ENCODE data around the gene DHRS2.
"Not testable (repeated sequence)": the region's sequence is repeated elsewhere in the genome, so short reads cannot be mapped to it uniquely, and the experiment has no call there.

The DHRS2 gene

DNA sequence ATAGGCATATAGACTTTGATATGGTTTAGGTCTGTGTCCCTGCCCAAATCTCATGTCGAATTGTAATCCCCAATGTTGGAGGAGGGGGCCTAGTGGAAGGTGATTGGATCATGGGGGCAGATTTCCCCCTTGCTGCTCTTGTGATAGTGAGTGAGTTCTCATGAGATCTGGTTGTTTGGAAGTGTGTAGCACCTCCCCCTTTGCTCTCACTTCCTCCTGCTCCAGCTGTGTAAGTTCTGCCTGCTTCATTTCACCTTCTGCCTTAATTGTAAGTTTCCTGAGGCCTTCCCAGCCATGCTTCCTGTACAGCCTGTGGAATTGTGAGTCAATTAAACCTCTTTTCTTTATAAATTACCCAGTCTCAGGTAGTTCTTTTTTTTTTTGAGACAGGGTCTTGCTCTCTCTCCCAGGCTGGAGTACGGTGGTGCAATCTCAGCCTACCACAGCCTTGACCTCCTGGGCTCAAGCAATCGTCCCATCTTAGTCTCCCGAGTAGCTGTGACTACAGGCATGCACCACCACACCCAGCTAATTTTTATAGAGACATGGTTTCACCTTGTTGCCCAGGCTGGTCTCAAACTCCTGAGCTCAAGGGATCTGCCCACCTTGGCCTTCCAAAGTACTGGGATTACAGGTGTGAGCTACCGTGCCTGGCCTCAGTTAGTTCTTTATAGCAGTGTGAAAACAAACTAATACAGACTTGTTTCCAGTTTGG, 1.3 kb upstream of the DHRS2 start:
- DNase-seq, result not testable (repeated sequence)

DNA sequence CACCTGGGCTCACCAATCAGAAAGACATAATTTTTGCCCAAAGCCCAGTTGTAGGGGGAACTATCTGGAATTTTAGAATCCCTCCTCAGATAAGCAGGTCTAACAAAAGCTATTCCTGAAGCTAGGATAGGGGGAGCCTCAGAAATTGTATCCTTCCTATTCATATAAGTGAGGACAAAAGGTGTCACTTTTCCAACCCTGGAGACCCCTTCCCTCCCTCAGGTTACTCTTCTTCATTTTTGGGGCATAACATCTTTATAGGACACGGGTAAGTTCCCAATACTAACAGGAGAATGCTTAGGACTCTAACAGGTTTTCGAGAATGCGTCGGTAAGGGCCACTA, 1.1 kb downstream of the DHRS2 start:
- DNase-seq, result not testable (repeated sequence)

DNA sequence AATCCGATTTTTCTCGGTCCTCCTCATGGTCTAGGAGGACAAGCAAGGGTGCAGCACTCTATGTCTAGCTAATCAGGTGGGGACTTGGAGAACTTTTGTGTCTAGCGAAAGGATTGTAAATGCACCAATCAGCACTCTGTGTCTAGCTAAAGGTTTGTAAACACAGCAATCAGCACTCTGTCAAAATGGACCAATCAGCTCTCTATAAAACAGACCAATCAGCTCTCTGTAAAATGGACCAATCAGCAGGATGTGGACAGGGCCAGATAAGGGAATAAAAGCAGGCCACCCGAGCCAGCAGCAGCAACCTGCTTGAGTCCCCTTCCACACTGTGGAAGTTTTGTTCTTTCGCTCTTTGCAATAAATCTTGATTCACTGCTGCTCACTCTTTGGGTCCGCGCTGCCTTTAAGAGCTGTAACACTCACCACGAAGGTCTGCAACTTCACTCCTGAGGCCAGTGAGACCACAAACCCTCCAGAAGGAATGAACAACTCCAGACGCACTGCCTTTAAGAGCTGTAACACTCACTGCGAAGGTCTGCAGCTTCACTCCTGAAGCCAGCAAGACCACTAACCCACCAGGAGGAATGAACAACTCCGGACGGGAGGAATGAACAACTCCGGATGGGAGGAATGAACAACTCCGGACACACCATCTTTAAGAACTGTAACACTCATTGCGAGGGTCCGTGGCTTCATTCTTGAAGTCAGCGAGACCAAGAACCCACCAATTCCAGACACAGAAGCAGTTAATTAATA, 1.7 kb downstream of the DHRS2 start:
- not testable (repeated sequence) for DNase-seq

DNA sequence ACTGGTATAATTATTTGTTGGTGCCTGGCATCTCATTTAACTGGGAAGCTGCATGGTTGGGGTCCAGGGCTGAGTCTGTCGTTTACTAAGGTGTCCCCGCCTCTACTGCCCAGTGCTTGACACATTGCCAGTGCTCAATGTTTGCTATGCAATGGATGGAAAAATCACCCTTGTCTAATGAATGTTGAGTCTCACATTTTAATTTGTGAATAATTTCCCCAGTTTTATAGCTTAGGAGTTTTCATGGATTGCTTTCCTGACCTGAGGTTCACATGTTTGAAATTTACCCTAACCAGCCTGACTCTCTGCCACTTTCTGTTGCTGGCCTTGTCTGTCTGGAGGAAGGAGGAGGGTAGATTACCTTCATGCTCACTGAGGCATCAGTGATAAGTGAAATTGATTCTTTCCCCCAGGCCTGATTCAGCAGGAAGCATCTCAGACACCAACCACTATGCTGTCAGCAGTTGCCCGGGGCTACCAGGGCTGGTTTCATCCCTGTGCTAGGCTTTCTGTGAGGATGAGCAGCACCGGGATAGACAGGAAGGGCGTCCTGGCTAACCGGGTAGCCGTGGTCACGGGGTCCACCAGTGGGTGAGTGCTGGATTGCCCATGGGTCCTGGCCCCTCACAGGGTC, 2.4 kb downstream of the DHRS2 start:
- no peak for DNase-seq

DNA sequence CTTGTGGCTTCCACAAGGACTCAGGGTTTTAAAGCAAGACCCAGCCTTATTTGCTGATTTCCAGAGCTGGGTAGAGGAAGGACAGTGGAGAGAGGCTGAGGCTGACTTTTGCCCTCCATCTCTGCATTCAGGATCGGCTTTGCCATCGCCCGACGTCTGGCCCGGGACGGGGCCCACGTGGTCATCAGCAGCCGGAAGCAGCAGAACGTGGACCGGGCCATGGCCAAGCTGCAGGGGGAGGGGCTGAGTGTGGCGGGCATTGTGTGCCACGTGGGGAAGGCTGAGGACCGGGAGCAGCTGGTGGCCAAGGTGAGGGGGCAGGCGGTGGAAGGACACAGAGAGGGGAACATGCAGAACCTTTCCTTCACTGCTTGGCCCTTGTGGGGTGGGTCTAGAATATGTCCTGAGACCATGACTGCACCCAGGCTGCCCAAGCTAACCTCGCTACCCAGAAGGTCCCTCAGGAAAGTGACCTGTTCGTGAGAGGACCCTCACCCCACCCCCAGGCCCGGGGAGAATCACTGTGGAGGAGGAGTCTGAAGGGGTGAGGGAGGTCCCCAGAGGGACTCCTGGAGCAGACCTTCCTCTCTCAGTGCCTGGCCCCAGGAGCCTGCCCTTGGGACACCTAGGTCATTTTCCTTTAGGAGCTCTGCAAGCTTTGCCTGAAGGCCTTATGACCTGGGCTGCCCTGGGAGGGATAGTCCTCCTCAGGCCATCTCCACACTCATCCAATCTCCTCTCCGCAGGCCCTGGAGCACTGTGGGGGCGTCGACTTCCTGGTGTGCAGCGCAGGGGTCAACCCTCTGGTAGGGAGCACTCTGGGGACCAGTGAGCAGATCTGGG, 3.1 kb downstream of the DHRS2 start:
- DNase-seq, result no peak

DNA sequence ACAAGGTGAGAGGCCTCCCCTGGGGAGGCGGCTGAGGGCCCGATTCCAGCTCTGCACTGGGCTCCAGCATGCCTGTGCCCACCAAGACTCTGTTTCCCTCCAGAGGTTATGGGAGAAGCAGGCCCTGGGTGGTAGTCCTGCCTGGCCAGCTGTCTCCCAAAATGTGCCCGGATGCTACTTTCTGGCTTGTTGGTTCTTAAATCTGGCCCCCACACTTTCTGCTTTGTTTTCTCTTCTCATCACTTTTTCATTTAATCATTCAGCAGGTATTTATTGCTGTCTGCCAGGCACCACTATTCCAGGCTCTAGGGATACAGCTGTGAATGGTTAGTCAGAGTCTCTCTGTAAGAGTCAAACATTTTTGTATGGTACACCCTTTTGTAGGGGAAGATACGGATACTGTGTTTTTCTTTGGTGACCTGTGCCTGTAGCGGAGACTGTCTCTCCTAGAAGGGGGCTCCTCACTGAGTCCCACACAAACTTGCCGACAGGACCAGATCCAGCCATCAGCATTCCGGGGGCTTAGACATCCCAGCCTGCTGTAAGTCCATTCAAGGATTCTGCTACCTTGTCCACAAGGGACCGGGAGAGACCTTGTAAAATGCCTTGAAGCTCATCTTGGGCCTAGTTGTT, 3.8 kb downstream of the DHRS2 start:
- DNase-seq, result no peak

DNA sequence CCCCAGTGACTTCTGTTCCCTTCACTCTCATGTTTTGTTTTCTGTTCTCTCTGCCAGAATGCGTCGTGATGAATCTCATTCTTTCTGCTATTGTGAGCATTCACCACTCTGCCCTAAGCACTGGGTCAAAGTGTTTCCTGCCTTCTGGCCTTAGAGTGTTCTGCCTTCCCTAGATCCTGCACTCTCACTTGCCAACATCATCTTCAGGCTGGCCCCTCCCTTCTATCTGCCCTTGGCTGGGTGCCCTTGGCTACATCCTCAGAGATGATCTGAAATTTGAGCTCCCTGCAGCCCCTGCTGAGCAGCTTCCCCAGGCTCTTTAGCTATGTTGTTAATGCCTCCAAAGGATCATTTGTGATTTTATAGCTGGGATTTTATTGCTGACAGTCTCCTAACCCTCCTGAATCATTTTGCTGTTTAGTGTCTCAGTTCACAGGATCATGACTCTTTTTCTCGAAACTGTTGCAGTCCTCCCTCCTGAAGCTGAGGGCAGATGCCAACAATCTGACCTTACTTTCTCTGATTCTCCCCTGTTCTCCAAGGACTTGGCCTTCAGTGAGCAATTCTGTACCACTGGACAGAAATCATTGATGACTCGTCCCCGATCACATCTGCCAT, 4.5 kb downstream of the DHRS2 start:
- DNase-seq, result peak; percentile 46

DNA sequence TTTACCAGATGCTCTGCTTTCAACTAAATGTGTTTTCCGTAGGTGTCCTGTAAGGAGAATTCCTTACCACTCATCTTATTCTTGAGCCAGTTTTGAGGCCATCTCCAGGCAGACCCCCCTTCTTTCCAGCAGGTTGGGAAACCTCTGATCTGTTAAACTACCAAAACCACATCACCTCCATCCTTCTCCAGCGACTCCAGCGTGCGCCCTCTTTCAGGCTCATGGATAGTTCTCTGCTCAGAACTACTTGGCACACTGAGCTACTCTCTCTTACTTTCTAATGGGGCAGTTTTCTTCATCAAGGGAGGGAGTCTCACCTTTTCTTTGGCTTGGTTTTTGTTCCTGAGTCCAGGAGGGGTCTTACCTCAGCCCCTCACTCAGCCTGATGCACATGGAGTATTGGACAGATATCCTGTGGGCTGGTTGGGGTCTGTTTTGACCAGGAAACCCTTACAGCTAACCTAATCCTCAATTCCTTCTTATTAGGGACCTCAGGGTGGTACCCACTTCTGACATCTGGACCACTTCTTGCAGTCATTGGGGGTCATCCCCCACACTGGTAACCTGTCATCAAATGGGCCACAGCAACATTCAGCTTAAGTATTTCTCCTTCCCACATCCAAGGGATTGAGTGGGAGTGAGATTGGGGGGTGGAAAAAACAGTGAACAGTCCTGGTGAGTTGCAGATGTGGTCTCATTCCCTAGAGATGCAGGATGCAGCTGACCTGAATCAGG, 5.2 kb downstream of the DHRS2 start:
- DNase-seq, result no peak

DNA sequence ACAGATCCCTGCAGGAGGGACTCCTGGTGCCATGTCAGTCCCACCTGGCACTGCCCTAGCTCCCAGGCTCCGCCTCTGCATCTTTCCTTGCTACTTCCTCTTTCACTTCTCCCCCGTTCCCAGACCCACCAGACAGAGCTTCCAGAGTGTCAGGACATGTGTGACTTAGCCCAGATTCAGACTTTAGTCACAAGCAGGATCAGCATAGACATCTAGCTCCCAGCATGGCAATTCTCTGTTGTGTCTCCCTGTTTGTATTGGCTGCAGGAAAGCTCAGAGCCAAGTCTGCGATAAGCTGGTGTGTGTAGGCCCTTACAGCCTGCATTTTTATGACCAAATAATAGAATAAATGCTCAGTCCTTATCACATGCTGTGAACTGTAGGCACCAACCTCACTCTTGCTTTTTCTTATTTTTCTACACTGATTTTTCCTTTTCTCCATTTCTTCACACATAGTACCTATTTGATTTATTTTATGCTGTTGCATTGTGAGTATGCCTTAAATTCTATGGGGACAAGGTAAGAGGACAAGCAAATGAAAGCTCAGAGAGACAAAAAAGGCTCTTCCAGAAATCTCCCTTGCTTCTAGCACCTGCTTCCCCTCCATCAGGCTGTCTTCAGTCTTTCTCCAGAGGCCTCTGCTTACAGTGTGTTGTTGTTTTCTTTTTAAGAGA, 5.9 kb downstream of the DHRS2 start:
- DNase-seq, result no peak

DNA sequence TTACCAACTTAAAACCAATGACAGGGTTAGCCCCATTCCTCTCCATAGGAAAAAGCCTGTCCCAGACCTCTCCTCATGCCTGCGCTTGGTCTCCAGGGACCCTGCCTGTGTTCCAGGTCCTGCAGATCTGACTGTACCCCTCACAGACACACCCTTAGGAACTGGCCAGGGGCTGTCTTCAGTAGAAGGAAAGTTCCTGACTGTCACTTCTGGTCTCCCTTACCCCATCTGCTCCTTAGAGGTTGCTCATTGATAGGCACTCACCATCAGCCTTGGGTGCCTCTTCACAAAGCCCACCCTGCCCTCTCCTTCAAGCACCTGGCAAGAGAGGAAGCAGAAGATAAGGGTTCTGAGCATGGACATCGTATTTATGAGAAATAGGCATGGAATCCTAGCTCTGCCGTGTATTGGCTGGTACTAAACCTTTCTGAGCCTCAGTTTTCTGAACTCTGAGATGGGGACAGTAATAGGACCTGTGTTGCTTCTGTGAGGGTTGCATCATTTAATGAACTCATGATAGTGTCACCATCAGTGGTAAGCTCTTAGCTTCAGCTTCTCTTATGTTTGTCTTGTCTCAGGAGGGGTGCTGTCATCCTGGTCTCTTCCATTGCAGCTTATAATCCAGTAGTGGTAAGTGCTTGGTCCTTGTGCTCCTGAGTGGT, 7.5 kb downstream of the DHRS2 start:
- DNase-seq, result no peak

DNA sequence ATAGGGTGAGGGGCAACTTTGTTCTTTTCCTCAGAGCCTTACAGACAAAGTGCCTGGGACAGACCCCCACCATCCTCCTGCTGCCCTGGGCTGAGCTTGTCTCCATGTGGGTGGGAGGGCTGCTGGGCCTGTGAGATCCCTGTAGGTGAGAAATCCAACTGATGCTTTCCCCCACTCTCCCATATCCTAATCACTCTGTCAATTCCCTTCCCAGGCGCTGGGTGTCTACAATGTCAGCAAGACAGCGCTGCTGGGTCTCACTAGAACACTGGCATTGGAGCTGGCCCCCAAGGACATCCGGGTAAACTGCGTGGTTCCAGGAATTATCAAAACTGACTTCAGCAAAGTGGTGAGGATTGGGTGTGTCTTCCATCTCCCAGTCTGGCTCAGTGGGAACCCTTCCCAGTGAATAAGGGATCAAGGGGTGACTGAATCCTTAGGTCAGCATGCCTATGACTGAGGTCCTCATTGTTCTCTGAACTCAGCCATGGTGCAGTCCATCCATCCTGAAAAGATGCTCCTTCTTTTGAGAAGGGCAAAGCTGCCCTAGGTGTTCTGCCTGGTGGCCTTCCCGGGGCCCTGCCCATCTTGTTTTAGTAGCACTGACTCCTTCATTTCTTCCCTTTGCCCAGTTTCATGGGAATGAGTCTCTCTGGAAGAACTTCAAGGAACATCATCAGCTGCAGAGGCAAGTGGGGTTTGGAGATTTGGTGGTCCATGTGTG, 8.2 kb downstream of the DHRS2 start:
- DNase-seq, result no peak

DNA sequence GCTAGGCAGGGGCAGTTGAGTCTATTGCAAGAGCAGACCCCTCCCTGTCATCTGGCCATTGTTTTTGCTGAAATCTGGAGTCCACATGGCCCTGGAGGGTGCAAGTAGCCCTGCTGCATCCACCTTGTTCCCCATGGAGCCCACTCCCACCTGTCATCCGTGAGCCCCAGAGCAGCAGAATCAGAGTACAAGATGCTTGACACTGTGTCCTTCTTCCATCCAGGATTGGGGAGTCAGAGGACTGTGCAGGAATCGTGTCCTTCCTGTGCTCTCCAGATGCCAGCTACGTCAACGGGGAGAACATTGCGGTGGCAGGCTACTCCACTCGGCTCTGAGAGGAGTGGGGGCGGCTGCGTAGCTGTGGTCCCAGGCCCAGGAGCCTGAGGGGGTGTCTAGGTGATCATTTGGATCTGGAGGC, 8.8 kb downstream of the DHRS2 start:
- DNase-seq, result no peak

DNA sequence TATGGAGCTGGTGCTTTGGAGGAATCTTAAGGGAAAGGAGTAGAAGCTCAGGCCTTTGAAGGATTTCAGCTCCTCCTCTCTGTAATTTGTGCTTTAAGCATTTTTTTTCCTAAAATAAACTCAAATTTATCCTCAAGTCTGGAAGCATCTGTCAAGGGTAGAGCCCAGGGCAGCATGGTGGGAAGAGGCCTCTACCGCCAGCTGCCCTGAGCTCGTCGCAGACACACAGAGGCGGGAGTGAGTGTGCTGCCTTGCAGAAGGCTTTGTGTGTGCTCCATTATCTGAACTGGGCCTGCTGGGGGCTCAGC, 9.3 kb downstream of the DHRS2 start:
- DNase-seq, result no peak

DNA sequence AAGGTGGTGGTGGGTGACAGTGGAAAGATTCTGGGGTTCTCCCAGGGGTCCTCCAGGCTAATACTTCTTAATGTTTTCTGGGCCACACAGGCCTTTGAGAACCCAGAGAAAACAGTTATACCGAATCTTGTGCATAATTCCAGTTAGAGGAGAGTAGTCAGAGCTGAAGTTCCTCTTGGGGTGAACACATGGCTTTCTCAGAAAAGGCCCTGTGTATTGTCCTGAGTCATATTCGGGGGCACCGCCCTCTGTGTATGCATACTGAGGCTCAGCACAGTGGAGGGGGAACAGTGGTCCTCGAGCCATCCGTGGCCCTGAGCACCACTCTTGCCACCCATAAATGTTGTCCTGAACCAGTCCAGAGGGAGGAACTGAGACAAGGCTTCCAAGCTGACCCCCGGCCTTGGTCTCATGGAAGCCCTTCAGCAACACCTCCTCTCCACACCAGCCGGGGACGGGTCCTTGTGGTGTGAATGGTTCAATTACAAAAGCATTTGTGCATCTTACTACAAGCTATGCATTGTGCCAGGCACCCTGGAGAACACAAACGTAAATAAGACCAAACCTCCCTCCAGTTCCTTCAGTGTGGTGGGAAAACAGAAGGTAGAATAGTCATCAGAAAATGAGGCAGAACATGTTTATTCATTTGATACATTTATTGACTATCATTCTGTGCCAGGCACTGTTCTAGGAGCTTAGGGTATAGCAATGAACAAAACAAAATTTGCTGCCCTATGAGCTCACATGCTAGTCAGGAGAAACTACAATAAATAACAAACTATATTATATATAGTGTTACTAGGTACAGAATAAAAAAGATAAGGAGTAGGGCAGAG, 9.9 kb downstream of the DHRS2 start:
- DNase-seq, result no peak

DNA sequence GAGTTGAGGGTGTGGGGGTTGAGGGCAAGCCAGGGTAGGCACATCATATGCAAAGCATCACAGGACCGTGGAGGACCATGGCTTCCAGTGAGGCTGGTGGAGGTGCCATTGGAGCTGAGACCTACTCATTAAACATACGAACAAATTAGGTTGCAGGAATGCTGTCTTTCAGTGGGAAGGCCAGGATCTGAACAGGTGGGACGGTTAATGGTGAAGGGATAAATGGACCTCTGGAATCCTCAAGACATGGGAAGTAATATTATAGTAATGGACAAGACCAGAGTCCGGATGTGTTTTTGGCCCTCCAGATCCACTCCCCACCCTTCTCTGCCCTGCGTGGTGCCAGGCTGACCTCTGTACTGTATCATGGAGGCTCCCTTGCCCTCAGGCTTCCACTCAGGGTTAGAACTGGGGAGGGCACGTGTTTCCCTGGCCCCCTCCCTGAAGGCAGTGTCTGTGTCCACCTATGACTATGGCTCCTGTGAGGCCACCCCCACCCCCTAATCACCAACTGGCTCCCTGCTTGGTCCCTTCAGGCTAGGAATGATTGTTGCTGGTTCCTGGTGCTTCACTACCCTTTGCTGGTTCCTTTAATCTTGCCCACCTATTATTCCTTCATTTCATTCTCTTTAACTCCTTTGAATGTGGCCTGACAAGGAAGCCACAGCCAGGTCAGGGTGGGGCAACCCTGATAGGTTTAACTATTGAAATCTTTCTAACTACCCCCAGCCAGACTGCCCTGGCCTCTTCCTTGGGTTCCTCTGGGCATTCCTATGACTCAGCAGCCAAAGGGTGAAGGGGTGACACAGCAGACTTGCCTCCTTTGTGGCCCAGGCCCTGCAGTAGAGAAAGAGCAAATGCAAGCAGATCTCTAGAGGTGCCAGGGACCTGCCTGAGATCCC, 10.7 kb downstream of the DHRS2 start:
- DNase-seq, result no peak

DNA sequence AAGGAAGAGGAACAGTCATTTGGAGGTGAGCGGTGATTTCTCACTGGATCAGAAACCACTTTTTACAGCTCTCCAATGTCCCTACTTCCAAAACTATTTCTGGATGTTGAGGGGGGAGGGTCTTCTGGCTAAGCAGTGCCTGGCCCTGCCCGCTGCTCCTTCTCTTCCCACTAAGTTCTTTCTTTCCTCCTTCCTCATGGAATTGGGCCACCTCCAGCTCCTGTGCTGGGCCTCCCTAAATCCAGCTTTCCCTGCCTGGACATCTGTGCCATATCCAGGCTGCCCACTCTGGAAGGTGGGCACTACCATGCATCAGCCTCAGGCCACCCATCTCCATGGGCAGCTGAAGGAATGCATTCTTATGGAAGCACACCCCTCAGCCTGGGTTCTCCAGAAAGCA, 11.5 kb downstream of the DHRS2 start:
- no peak for DNase-seq

DNA sequence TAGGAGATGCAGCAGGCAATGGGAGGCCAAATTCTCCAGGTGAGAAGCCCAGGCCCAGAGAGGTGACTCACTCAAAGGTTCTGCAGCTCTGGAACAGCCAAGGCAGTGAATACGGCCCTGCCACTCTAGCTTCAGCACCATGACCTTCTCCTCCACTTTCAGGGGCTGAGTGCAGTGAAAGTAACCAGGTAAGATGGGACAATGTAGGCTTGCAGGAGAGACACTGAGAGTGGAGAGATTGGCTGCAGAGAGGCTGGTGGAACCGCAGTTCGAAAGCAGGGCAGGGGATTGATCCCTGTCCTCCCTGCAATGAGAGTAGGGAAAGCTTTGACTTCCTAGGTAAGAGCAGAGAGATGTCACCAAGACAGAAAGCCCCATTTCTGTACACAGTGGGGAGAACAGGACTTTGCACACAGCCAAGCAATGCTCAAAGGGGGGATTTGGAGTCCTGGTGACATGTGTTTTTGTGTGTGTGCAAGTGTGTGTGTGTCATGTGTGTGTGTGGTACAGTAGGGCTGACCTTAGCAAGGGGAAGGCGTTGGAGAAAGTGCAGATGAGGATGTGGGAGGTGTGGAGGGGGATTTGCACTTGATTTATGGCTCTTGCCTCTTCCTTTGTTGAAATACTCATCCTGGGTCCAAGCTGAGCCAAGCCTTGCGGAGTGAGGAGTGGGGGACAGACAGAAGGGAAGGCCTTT, 12.7 kb downstream of the DHRS2 start:
- no peak for DNase-seq

All from T1000 (cell line).